ENCODE data around the gene STK24. TPM values are rescaled to one million over a fixed set of nuclear protein-coding genes. Genes with fewer than 3 reads are reported as not detected.
A peak's percentile ranks its signal among the peaks of the same experiment; 100 is the strongest.

The STK24 gene
- total RNA-seq, 1 donor from 2014 or later: 94.6 TPM

DNA sequence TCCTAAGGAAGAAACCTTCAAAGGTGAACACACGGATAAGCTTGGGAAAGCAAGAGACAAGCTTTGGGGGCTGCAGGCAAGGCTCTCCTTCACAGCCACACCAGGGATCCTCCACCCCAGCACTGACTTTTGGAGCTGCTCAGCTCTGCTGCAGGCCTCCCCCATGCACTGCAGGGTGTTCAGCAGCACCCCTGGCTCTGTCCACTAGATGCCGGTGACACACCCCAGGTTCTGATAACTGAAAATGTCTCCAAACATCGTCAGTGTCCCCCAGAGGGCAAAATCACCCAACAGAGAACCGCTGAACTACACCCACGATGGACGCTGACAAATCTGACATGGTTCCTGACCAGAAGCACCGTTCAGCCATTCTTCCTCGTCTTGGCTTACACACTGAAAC lies 90.5 kb downstream of the STK24 start:
- Histone ChIP-seq H3K27ac (no peak overlapping the region), H3K27me3 (no peaks in the 10 kb centered on the region), H3K4me1 (peaks cover 54% of the 10 kb centered on the region), H3K9me3 (no peaks in the 10 kb centered on the region), H3K36me3 (peaks cover 2% of the 10 kb centered on the region), H3K4me3 (no peak overlapping the region)
- ATAC-seq (no peak), DNase-seq (no peak)
- TF ChIP-seq, protein P1, sequence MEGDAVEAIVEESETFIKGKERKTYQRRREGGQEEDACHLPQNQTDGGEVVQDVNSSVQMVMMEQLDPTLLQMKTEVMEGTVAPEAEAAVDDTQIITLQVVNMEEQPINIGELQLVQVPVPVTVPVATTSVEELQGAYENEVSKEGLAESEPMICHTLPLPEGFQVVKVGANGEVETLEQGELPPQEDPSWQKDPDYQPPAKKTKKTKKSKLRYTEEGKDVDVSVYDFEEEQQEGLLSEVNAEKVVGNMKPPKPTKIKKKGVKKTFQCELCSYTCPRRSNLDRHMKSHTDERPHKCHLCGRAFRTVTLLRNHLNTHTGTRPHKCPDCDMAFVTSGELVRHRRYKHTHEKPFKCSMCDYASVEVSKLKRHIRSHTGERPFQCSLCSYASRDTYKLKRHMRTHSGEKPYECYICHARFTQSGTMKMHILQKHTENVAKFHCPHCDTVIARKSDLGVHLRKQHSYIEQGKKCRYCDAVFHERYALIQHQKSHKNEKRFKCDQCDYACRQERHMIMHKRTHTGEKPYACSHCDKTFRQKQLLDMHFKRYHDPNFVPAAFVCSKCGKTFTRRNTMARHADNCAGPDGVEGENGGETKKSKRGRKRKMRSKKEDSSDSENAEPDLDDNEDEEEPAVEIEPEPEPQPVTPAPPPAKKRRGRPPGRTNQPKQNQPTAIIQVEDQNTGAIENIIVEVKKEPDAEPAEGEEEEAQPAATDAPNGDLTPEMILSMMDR (IDR thresholded peaks at IDR 0.05): no peak
- intact Hi-C loops (cut with DNase I): no loop called here

DNA sequence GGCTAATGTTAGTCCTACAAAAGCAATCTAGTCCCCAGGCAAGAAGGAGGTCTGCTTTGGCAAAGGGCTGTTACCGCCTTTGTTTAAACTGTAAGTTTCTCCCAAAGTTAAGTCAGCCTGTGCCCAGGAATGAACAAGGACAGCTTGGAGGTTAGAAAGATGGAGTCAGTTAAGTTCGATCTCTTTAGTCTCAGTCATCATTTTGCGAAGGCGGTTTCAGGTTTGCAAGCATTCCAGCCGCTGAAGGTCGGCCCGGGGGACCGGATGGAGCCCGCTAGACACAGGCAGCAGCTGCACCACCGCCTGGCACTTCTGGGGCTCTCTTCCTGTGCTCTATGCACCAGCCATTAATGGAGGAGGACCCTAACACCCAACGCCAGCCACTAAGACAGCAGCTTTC lies 91.3 kb downstream of the STK24 start:
- H3K4me1 ChIP-seq: peaks cover 58% of the 10 kb centered on the region

DNA sequence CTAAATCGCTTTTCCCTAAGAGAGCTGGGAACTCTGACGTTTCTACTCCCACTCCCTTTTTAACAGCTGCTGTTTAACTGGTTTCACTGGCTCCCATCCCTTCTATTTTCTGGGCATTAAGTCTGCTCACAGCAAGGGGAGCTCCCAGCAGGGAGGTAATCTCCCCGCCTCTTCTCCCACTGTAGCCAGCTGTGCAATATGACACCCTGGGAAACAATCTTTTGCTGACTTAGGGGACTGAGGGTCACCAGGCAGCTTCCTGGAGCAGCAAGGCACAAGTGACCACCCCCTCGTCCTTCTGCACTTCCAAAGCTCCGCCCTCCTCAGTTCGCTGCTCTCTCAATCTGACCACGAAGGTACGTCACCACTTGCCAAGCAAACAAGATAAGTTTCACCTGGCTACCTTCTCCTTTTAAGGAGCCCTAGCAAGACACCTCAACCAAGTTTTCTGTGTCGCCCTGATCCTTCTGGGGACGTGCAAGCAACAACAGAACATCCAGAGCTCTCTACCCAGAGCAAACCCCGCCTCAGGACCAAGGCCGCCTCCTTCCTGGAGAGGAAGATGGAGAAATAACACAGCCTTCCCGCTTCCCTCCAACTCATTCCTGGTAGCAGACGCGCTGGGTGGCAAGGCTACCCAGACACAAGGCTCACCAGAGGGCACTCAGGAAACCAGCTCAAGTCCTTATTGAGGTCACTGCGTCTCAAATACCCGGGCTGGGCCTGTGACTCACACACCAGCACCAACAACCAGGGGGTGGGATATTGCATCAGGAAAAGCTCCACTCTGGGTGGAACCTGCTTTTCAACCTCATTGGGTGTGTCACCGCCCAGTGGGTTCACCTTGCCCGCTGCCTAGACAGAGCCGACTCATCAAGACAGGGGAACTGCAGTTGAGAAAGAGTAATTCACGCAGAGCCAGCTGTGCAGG lies 92.4 kb downstream of the STK24 start:
- peak; percentile 95 for ATAC-seq
- Histone ChIP-seq H3K4me3 (peak overlapping the region; percentile 6), H3K27ac (peak overlapping the region; percentile 77), H3K9me3 (no peaks in the 10 kb centered on the region), H3K27me3 (no peaks in the 10 kb centered on the region), H3K4me1 (peaks cover 63% of the 10 kb centered on the region), H3K36me3 (peaks cover 7% of the 10 kb centered on the region)
- intact Hi-C loops (cut with DNase I): no loop called here
- TF ChIP-seq, protein P1 (IDR thresholded peaks at IDR 0.05): no peak
- DNase-seq: peak; percentile 87

More for the DNA sequence above, 91.3 kb downstream of the STK24 start:
- TF ChIP-seq, protein P1 (IDR thresholded peaks at IDR 0.05): no peak
- intact Hi-C loops (cut with DNase I): no loop called here
- H3K36me3 ChIP-seq: peaks cover 7% of the 10 kb centered on the region
- peak overlapping the region; percentile 77 for H3K27ac ChIP-seq
- H3K27me3 ChIP-seq: no peaks in the 10 kb centered on the region
- ATAC-seq: no peak
- no peak for DNase-seq
- no peak overlapping the region for H3K4me3 ChIP-seq
- H3K9me3 ChIP-seq: no peaks in the 10 kb centered on the region

DNA sequence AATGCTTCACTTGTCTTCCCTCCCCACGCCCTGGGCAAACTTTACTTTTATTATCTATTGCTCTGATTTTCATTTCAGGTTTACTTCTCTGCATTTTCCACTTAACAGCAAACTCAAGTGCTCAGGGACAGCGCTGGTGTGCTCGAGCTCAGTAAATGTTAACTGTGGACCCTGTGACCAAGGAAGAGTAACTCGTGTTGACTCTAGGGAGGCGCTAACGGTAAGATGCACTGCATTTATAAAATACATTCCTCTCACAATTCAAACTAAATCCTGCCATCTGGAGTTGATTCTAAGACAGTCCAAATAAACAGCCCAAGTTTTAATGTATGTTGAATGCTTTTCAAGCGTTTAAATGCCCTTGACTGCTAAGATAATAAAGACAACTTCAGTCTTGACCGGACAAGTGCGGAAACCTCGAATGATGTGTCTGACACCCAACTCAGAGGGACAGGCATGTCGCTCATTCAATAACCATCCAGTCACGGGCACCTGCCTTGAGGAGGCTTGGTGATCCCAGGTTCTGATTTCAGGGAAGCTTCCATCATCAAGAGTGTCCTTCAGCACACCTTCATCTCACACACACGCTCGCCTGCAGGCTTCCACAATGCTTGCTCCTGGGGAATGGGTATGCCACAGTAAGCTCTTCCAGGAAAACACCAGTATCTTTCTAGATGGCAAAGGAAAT lies 93.2 kb downstream of the STK24 start:
- no peaks in the 10 kb centered on the region for H3K27me3 ChIP-seq
- intact Hi-C loops (cut with DNase I): no loop called here
- H3K27ac ChIP-seq: peak overlapping the region; percentile 77
- no peak overlapping the region for H3K4me3 ChIP-seq
- TF ChIP-seq, protein P1 (IDR thresholded peaks at IDR 0.05): no peak
- DNase-seq: no peak
- no peaks in the 10 kb centered on the region for H3K9me3 ChIP-seq
- H3K36me3 ChIP-seq: peaks cover 7% of the 10 kb centered on the region
- H3K4me1 ChIP-seq: peaks cover 64% of the 10 kb centered on the region
- no peak for ATAC-seq

DNA sequence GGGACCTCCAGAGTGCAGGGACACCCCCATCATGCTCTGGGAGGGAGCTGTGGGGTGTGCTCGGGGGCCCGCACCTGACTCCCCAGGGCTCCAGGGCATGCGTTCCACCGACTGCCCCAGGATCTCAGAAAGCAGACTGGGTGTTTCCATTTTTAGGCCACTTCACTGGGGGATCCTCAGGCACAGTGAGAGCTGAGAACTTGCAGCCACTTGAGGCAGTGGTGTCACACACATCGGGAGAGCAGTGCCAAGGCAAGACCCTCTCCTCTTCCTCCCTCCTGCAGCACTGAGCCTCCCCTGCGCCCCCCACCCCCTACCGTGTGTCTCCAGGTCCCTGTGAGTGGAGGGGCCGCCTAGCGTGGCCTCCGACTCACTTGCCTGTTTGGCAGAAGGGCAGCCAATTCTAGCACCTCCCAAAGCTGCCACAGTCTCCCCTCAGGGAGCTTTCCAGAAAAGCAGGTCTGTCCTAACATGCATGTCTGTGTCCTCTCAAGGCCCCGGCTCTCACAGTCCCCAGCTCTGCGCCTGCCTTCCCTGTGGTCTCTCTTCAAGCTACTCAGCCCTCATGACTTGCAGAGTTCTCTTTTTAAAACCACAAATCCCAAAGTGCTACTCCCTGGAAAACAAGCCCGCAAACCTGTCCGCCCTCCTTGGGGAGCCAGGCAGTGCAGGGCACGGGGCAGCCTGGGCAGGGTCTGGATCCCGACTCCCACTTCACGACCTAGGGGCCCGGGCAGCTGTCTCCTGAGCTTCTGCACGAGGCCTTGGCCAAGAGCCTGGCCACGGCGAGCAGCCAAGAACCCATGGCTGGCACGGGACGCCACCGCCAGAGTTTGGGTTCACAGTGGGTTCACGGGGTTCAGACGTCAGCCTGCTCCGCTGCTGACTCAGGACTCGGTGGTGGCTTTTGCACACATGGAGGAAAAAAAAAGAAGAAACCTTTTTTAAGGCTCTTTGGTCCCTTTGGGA lies 94.1 kb downstream of the STK24 start:
- Histone ChIP-seq H3K27ac (peak overlapping the region; percentile 19), H3K27me3 (no peaks in the 10 kb centered on the region), H3K9me3 (no peaks in the 10 kb centered on the region), H3K4me1 (peaks cover 64% of the 10 kb centered on the region), H3K4me3 (no peak overlapping the region), H3K36me3 (peaks cover 7% of the 10 kb centered on the region)
- peak; percentile 53 for ATAC-seq
- peak; percentile 87 for DNase-seq
- TF ChIP-seq, protein P1 (IDR thresholded peaks at IDR 0.05): no peak
- intact Hi-C loops (cut with DNase I): no loop called here

Data from upper lobe of right lung (tissue), 1 donor.